T-helper 2 cell treated with Interferon-gamma antibody and Interleukin-4, amounts not matched to agents 100 ng/mL and 5 ng/mL, for 36 hours (primary cell): ENCODE data around the gene CTNNBL1. TPM values are rescaled to one million over a fixed set of nuclear protein-coding genes. Genes with fewer than 3 reads are reported as not detected.

Source experiments
- intact Hi-C: fragments of 100-400 bp; cut with micrococcal nuclease; formaldehyde crosslinking; loops from one replicate; pipeline ENCODE4 v1.15.1; 2023
- total RNA-seq: library from RNA; stranded (reverse); gene quantifications from 2 replicates; pipeline ENCODE4 v1.2.3, GENCODE V29; 2022

Gene CTNNBL1
- total RNA-seq, 1 donor from 2014 or later = 74.4 TPM

DNA sequence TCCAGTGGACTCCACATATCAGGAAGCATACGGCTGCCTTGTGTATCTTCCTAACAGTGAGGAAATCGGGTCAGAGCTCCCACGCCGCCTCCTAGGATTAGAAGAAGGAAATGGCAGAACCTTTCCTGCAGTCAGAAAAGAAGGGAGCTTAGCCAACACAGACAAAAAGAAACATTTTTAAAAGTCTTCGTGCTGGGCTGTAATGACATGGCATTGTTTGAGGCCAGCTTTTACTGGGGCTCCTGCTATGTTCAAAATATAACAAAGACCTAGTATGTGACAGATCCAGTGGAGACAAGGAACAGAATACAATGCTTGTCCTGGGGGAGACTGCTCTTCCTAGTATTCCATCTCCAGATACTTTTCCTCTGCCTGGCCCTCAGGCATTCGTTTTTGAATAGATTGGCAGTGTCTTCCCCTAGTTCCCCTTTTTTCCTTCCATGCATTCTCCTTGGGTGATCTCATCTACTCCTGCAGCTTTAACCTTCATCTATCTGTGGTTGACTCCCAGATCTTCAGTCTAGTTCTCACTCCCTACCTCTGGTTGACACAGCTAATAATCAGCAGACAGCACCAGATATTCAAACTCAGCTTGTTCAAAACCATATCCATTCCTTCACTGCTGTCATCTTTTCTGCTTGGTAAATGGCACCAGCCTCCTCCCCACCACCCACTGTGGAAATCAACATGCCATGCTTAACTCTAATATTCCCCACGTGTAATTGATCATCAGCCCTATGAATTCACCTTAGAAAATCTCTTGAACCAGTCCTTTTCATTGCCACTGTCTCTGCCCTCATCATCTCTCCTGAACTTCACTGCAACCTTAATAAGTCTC is 114.6 kb downstream of the CTNNBL1 start:
- intact Hi-C loops = no loop called here

DNA sequence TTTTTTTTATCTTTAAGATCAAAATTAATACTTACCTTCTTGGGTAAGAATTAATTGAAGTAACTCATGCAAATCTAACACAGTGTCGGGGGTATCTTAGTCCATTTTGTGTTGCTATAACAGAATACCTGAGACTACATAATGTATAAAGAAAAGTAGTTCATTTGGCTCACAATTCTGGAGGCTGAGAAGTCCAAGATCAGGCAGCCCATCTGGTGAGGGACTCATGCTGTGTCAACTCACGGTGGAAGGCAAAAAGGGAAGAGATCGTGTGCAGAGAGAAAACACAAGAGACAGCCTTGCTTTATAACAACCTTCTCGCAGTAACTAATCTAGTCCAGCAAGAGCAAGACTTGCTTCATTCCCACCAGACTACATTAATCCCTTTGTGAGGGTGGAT is 116.2 kb downstream of the CTNNBL1 start:
- intact Hi-C loops = no loop called here

DNA sequence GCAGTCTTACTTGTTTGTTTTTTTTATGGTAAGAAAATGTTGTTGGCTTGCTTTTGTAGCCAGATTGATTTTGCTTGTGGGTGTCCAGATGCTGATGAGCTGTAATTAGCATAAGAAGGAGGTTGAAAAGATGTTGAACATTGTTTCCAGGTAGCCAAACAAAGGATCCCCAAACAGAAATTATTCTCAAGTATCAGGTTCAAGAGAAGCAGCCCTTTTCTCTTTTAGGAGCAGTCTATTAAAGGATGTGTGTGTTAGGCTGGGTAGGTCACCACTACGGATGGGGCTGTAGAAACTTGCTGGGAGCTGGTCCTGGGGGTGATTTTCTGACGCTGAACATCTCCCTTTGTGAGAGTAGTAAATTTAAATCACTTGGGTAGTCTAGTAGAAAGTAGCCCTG is 122.2 kb downstream of the CTNNBL1 start:
- intact Hi-C loops = no loop called here

DNA sequence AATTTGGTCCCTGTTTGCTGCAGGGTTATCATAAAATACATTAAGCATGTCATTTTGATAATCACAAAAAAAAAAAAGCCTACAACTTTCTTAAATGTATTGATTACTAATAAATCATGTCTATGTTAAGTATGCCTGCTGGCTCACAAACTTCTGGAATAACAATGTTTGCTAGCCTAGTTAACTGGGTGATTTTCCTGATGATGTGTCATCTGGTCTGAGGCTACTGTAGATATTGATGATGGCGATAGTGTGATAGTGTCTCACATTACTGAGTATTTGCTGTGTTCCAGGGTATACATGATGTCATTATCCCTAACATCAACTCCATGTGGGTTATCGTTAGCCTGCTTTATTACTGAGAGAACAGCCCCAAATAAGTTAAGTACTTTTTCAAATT is 122.9 kb downstream of the CTNNBL1 start:
- intact Hi-C loops = no loop called here

DNA sequence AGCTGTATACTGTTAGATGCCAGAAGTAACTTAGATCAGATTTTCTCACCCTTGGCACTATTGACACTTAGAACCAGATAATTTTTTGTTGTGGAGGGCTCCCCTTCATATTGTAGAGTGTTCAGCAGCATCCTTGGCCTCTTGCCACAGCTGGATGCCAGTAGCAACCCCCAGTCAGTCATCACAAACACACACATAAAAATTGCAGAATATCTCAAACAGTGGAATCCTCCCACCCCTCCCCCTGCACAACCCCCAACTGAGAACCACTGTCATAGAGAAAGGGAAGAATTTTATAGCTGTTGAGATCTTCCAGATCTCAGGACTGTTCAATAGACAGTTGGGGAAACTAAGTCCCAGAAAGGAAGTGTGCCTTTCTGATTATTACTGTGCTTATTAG is 127.9 kb downstream of the CTNNBL1 start:
- intact Hi-C loops = no loop called here

DNA sequence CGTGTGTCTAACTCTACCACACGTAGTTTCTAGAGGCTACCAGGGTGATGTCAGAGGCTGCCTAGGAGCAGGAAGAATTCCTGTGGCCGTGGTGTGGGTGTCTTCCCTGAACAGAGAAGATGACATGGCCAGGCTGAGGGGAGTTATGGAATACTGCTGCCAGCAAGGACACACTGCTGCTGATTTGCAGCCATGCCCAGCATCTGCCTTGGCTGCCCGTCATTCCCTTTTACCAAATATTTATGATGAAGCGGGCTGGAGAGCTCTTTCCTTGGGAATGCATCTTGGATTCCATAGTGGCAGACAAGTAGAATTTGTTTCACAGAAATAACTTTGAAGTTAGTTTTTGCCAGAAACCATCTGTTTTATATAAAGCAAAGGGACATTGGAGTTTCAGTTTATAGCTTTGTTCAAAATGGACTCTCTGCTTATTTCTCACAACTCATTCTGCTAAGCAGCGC is 128.3 kb downstream of the CTNNBL1 start:
- intact Hi-C loops = no loop called here

DNA sequence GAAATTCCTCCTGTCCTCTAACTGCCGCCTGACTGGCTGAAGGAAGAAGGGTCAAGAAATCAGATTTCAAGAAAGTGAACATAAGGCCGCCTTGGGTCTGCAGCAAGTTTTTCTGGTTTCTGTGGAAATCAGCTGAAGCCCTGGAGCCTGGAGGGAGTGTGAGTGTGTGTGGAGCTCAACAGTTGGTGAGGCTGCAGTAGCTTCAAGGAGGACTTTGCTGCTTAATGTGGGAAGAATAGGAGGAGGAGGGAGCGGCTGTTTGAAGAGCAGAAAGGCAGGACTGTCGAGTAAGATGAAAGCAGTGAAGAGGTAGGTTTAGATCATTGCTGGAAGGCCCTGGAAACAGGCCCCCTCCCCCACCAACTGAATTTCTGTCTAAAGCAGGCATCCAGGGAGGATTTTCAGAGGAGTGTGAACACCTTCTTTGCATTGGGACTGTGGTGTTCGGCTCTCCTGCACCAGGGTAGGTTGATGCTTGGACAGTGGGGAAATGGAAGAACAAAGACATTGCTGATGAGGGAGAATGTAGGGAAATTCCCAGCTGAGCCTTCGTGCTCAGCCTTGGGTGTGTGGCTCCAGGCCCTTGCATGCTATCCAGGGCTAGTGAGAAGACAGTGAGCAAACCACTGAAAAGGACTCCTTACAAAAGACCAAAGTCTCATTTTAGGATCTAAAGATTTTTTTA is 129.6 kb downstream of the CTNNBL1 start:
- intact Hi-C loops = no loop called here

DNA sequence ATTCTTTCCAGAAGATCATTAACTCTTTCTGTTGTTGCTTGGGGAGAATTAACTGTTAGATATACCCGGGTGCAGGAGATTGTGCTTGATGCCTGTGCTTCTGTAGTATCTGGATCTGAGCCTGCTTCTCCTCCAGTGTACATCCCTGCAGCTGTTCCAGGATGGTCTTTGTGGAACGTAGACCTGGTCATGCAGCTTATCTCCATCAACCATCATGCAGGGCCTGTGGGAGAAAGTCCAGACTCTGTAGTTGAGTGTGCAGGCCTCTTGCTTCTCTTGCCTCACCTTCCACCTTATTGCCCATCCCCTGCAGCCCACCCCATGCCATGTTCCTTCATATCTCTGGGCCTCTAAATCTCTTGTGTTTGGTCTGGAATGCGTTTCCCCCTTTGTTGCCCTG is 133.8 kb downstream of the CTNNBL1 start:
- intact Hi-C loops = no loop called here

DNA sequence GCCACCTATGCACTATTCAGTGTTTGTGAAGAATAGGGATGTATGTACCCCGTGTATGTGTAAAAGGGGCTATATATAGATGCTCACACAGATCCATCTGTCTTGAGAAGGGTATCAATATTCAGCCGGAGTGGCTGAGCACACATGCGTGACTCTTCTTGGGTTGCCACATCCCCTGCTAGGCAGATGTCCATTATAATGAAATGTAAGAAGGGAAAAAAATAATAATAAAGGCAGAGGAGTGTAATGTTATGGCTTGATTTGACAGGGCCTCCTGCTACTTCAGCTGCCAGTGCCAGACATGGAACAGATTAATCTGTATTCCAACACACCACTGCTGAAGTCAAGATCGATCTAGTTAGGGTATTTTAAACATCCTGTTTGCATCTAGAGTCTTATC is 134.9 kb downstream of the CTNNBL1 start:
- intact Hi-C loops = no loop called here

DNA sequence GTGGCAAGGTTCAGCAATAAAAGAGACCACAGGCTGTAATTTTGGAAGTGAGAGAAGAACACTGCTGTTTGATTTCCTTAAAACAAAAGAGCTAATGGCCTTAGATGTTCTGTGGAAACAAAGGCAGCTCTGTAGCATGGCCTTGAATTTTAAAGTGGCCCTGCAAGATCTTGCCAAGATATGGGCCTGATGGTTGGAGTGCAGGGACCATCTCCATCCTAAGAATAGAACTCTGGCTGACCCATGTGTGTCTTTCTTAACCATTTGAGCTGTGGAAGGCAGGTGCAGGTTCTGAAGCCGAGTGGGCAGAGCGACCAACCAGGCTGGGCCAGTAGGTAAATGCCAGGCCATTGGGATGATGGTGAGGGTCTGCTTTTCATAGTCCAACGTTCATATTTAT is 135.3 kb downstream of the CTNNBL1 start:
- intact Hi-C loops = no loop called here

DNA sequence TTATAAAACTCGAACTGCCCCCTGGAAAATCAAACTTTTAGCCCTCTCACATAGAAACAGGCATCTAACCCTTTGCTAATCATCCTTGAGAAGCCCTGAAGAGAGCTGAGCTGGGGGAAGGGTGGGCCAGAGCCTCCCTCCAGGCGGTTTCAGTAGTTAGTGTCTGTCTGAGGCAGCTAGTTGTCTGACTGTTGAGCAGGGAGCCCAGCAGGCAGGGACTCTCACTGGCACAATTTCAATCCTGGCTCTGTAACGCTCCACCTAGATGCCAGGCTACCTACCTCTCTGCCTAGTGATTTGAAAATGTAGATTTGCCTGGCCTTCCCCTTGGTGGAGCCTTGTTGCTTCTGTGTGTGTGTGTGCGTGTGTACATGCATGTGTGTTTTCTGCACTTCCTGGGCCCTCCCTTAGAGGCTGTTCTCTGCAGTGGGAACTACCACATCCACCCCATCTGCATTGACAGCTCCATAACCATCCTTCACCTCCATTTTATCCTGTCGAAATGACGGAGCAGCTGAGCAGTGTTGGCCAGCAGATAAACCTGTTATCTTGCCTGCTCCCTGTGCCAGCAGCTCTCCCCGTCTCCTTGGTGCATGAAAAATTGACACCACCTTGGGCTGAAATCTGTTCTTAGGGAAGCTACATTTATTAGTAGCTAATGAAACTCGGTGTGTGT is 139.5 kb downstream of the CTNNBL1 start:
- intact Hi-C loops = no loop called here

DNA sequence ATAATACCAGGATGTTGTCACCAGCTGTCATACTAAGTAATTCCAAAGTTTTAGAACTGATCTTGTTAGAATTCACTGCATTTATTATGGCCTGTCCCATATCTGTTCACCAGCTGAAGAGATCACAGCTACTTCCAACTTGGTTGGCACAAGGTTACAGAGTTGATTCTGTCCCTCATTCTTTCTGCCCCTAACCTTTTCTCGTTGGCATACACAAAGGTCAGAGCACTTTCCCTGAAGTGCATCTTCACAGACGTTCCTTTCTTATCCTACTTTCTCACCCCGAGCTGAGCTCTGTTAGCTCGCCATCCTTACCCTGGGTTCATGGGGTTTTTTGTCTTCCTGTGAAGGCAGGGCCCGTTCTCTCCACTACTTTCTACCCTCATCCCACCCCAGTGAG is 143.1 kb downstream of the CTNNBL1 start:
- intact Hi-C loops = no loop called here

DNA sequence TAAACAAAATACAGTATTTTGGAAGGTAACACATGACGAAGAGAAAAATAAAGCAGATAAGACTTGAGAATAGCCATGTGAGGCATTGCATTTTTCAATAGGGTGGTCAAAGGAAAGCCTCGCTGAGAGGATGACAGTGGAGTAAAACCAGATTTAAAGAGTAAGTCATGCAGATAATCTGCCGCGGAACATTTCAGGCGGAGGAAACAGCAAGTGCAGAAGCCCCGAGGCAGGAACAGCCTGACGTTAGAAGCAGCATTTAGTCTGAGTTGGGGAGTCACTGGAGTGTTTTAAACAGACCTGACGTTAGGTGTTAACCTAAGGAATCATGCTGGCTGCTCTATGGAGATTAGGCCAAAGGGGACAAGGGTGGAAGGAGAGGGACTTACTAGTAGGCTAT is 144.1 kb downstream of the CTNNBL1 start:
- intact Hi-C loops = no loop called here

DNA sequence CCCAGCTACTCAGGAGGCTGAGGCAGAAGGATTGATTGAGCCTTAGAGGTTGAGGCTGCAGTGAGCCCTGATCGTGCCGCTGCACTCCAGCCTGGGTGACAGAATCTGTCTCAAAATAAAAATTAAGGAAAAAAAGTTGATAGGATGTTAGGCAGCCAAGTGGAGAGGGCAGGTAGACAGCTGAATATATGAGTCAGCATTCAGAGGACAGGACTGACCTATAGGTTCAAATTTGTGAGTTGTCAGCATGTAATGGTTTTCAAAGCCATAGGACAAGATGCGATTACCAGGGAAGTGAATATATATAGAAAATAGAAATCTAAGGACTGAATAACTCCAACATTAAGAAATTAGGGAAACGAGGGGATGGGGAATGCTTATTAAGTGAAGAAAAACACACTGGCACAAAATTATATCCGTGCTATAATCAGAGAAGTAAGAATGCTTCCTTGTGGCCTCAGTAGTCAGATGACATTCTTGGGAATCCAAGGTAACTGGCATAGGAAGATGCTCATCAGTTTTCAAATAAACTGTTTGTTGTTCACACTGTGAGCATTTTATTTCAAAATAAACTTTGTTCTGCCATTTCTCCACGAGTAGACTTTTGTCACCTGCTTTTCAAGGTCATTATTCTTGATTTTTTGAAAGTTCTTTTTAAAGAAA is 145.1 kb downstream of the CTNNBL1 start:
- intact Hi-C loops = no loop called here

DNA sequence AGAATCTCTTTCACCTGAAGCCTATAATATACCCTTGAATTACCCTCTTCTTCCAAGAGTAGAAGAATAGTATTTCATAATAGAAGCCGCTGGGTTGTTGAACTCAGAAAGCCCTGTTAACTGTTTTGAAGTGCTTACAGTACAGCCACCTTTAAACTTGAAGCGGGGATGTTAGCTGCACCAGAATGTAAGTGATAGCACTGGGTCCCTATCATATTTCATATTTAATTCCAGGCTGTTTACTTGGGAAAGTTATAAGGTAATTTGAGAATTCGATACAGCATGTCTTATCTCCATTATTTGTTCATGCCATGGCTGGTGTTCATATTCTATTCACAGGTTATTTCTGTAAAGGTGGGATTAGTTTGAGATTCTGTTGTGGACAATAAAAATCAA is 145.6 kb downstream of the CTNNBL1 start:
- intact Hi-C loops = no loop called here

DNA sequence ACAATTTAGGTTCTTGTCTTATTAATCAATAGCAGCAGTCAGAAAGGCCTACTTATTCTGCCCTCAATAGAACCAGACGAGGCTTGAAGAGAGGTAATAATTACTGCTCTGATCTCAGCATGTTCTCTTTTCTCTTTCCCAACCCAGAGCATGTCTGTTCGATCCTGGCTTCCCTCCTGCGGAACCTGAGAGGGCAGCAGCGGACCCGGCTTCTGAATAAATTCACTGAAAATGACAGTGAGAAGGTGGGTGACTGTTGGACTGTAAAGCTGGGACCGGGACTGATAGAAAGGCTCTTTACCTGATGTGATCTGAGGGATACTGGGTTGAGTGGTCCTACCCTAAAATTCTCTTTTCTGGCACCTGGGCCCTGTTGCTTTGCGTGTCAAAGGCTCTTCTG is 146.1 kb downstream of the CTNNBL1 start:
- intact Hi-C loops = no loop called here

DNA sequence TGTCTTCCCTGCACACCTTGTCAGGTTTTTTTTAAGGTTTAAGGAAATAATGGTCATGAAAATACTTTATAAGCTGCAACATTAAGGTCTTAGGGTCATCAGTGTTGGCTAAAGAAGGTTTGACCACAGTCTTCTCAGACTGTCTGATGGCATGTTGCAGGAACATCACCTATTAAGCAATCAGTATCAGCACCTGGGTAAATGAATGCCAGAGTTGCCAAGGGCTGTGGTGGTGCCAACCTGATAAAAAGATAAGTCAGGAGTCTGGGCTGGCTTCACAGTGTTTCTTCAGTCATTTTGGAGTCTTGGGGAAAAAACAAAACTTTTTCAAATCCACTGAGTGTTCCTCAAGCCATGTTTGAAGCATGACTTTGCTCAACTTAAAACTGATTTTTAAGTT is 147.6 kb downstream of the CTNNBL1 start:
- intact Hi-C loops = no loop called here

DNA sequence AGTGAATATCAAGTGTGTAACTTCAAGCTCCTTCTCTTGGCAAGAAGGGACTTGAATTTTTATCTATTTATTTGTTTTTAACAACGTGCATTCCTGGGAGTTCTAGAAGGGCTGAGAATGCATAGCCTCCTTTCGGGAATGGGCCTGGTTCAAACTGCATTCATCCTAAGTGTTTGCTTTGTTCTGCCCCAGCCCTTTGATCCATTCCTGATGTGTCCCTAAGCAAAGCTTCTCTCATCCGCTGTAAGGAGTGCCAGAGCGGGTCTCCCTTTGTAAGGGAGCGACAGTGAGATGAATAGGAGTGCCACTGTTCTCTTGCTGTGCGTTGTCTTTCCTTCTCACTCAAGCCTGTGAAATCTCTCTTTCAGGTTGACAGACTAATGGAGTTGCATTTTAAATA is 148.1 kb downstream of the CTNNBL1 start:
- intact Hi-C loops = no loop called here

DNA sequence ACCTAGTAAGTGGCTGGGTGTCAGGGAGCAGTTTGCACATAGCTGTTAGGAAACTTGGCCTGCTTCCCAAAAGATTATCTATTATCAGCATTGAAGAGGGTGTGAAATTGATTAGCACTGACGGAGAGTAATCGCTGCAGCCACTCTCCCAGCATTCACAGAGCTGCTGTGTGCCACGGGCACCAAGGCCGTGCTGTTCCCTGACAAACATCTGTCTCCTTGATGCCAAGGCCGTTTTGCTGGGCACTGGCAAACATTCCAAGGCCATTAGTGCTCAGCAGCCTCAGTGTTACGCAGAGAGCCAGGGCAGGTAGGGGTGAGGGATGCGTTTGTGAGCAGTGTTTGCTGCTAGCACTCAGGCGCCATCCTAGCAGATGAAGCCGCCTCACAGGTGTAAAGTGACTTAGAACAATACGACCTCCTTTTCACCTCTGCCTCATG is 151.4 kb downstream of the CTNNBL1 start:
- intact Hi-C loops = no loop called here

DNA sequence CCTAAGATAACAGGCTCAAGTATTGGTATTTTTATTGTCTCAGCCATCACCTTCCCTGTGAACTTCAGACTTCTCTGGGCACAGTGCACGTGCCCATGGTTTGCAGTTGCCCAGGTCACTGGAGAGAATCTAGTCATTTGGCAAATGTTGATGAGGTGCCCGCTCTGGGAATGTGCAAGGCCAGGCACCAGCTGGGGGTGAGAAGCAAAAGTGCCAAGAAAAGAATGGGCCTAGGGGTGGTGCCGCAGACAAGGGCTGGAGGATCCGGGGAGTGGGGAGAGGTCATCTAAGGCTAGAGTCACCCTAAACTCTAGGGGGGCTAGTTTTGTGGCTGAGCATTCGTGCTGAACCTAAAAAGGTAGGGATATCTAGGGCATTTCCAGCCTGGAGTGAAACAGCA is 152.0 kb downstream of the CTNNBL1 start:
- intact Hi-C loops = no loop called here

DNA sequence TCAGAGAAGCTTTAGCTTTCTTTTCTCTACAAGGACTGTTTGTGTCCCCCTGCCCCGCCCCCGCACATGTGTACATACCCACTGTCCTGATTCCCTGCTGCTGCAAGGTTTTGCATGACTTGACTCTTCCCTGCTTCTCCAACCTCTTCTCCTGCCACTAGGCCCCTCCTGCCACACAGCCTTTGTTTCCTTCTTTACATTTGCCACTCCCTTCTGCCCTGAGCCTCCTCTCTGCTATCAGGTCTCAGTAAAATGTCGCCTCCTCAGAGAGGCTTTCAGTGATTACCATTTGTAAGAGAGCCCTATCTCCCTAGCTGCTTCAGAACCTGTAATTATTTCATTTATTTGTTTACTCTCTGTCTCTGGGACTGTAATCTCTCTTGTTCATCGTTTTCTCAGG is 152.7 kb downstream of the CTNNBL1 start:
- intact Hi-C loops = no loop called here

DNA sequence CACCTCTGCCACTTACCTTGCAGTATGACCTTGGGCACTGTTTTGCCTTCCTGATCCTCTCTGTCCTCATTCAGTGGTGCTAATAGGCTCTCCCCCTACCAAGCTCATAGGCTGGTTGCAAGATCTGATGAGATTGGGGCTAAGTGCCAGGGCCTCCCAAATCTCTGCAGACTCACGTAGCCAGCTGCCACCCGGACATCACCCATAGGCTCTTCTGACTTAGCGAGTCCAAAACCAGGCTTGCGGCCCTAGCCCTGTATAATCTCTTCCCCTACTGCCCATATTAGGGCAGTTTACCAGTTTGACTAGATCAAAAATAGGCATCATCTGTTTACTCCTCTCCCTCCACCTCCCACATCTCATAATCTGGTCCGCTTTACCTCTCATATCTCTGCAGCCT is 154.9 kb downstream of the CTNNBL1 start:
- intact Hi-C loops = no loop called here
